ENCODE data around the gene ABCD1.

Gene ABCD1

GRCh38 chrX:153735274-153735673 lies 10.6 kb downstream of the ABCD1 start:
- TF ChIP-seq CTCF (IDR thresholded peaks at IDR 0.05; ENCODE audit: borderline replicate concordance, insufficient read depth, low read depth, low read length) = no peak; the same call in 1 of the 2 replicates
- no peak overlapping the region for H3K4me3 ChIP-seq (ENCODE audit: low read depth, low read length)

GRCh38 chrX:153736071-153736820 lies 11.6 kb downstream of the ABCD1 start:
- TF ChIP-seq CTCF (IDR thresholded peaks at IDR 0.05; ENCODE audit: borderline replicate concordance, insufficient read depth, low read depth, low read length) = no peak
- H3K4me3 ChIP-seq (ENCODE audit: low read depth, low read length) = no peak overlapping the region

- TF ChIP-seq CTCF (IDR thresholded peaks at IDR 0.05; ENCODE audit: borderline replicate concordance, insufficient read depth, low read depth, low read length) = no peak
- H3K4me3 ChIP-seq (ENCODE audit: low read depth, low read length) = no peak overlapping the region
These were observed 12.3 kb downstream of the ABCD1 start for GRCh38 chrX:153736871-153737441.

GRCh38 chrX:153738056-153738605 lies 13.5 kb downstream of the ABCD1 start:
- no peak overlapping the region for H3K4me3 ChIP-seq (ENCODE audit: low read depth, low read length)
- TF ChIP-seq CTCF (IDR thresholded peaks at IDR 0.05; ENCODE audit: borderline replicate concordance, insufficient read depth, low read depth, low read length) = no peak

GRCh38 chrX:153739754-153740486 lies 15.3 kb downstream of the ABCD1 start:
- no peak for TF ChIP-seq CTCF (IDR thresholded peaks at IDR 0.05; ENCODE audit: borderline replicate concordance, insufficient read depth, low read depth, low read length)
- H3K4me3 ChIP-seq (ENCODE audit: low read depth, low read length) = no peak overlapping the region

GRCh38 chrX:153740631-153741222 lies 16.1 kb downstream of the ABCD1 start:
- TF ChIP-seq CTCF (IDR thresholded peaks at IDR 0.05; ENCODE audit: borderline replicate concordance, insufficient read depth, low read depth, low read length) = no peak

More at GRCh38 chrX:153740631-153741222, 16.1 kb downstream of the ABCD1 start:
- H3K4me3 ChIP-seq (ENCODE audit: low read depth, low read length) = no peak overlapping the region
